Germinal center (tissue), 1 donor: ENCODE data around the gene TTYH2.
"Not testable (repeated sequence)": the region's sequence is repeated elsewhere in the genome, so short reads cannot be mapped to it uniquely, and the experiment has no call there.

Experiments
- DNase-seq: peaks from one replicate; pipeline ENCODE4 v3.0.0; 2012; ENCODE audit warnings: mixed read lengths, low spot score

The TTYH2 gene

DNA sequence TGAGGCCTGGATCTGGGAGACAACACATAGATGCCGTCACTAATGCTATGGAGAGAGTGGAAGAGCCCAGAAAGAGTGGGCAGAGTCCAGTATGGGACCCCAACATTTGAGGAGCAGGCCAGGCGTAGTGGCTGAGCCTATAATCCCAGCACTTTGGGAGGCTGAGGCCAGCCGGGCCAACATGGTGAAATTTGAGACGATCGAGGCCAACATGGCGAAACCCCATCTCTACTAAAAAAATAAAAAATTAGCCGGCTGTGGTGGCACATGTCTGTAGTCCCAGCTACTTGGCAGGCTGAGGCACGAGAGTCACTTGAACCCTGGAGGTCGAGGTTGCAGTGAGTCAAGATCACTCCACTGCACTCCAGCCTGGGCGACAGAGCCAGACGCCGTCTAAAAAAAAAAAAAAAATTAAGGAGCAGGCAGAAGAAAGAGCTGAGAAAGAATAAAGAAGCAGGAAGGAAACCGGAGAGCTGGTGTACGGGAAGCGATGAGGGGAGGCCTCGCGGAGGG lies 54.7 kb downstream of the TTYH2 start:
- DNase-seq: no peak

DNA sequence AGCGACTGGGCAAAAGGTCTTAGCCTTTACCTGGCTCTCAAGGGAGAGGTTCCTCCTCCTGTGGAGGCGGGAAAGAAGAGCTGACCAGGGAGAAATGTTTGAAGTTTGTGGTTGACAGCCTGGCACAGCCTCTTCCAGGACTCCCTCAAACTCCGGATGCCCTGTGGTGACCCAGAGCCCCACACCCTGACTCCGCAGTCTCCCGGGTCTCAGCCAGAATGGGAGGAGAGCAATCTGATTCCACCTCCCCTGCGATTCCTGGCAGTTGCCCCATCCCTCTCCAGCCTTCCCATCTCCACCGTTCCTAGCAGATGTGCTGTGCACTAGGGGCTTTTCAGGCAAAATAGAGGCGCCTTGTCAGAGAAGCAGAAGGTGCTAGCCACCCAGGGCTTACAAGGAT lies 55.2 kb downstream of the TTYH2 start:
- DNase-seq: no peak

DNA sequence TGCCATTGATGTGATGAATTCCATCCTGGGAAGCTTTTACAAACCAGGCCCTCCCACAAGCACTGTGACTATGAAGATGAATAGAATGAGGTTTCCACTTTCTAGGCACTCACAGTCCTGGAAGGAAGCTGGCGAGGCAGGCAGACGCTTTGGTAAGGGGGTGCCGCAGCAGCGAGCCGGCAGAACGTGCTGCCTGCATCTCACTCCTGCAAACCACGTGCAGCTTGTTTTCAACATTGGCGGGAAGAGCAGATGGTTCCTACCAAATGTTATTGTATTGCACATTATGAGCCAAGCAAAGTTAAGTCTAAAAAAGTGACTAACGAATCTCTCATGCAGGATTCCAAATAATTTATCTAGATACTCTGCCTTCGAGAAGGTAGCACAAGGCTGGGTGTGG lies 57.0 kb downstream of the TTYH2 start:
- no peak for DNase-seq

DNA sequence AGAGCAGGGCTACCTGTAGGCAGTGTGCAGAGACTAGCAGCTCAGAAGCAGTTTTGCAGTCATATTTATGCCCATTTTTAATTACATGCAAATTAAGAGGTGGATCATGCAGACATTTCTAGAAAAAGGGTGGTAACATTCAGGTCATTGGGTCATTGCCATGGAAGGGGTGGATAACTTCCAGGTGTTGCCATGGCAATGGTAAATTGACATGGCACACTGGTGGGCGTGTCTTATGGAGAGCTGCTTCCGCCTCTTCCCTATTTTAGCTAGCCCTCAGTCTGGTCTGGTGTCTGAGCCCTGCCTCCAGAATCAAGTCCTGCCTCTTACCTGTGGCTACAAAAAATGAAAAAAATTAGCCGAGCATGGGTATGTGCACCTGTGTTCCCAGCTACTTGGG lies 57.9 kb downstream of the TTYH2 start:
- no peak for DNase-seq

DNA sequence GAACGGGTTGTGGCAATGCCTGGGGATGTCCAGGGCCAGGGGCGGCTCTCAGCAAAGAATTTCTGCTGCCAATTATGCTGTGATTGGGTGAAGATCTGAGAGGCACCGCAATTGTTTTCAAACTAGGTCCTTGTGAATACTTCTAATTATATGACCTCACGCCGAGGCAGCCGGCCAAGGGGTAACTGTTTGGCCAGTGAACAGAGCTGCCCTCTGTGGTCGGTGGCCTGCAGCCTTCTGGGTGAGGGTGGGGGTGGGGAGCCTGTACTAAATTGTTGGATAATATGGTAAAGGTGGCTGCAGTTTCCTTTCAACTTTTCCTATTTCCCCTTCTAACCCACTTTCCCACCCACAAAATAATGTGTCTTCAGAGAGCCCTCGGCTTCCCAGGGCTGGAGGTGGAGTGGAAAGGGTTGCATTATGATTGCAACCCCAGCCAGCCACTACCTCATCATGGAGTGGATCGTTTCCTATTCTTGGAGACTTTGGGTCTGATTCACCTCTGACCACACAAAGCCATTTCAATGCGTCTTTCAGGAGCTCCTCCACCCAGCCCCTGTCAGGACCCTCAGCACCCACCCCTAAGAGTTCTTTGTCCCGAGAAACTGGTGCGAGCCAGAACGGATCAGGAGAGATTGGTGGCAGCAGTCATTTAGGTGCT lies 58.7 kb downstream of the TTYH2 start:
- no peak for DNase-seq

DNA sequence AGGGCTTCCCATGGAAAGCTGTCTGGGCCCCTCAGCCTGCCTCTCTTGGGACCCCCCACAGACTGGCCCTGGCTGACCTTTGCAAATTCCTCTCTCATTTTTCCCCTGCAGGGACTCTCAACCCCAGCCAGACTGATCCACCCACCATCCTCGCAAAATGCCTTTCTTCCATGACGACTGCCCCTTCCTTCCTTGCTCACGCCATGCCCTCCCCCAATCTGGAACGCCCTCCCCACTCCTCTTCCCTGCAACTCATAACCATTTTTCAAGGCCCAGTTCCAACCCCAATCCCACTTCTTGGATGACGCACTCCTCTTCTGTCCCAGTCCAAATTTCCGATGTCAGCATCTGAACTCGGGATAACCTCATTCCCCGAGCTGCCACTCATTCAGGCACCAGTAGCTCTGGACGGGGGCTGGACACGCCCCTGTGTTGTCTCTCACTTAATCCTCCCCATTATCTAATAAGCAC lies 59.4 kb downstream of the TTYH2 start:
- DNase-seq: no peak

DNA sequence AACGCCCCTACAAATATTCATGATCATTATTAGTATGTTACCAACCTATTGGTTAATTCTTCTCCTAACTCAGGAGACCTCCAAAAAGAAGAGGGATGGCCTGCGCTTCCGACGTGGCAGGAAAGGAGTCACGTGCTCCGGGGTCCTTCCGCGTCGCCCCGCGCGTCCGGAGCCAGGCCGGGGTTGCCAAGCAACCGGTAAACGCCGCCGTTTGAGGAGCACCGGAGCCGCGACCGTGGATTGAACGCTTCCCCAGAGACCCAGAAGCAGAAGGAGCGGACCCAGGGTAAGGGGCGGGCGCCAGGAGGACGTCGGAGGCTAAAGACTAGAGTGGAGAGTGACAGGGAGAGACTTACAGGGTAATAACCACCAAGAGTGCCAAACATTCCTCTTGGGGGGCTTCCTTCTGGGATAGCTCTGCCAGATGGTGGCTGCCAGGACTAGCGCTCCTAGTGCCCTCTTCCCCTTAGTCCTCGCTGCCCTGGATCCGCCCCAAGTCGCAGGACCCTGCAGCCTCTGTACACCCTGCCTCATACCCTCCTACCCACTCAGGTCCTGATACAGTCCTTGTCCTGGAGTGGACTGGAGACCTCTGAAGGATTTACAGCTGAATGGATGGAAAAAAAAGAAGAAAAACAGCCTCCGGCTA lies 60.8 kb downstream of the TTYH2 start, which contains the start of gene DNAI2:
Gene DNAI2 (plus strand): TSS at position 175 of the 649 bp plus-strand sequence. CDS start 7,584 bp downstream, outside the sequence.
- DNase-seq: no peak

DNA sequence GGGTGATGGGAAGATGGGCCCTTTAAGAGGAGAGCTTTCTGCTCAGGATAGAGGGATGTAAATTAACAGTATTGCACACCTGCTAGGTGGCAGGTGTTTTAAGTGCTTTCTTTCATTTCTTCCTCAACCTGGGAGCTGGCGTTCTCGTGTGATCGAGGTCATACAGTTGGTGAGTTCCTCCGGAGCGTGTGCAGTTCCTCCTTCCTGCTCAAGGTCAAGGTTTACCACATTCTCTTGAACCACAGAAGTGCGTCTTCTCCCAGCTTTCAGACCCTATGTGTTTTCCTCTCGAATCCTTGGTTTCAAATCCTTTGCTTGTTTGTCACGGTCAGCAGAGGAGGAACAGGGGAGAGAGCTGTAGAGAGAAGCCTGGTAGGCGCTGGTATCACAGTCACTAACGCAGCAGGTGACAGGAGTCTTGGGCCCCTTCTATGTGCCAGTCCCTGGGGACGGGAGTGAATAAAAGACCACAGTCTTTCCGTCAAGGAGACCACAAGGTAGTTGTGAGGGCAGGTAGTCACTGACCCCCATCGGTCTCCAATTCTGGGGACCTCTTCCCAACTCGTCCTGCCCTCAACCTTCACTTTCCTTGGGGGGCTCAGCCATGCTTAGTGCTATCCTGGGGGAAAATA lies 61.5 kb downstream of the TTYH2 start:
- DNase-seq: no peak

DNA sequence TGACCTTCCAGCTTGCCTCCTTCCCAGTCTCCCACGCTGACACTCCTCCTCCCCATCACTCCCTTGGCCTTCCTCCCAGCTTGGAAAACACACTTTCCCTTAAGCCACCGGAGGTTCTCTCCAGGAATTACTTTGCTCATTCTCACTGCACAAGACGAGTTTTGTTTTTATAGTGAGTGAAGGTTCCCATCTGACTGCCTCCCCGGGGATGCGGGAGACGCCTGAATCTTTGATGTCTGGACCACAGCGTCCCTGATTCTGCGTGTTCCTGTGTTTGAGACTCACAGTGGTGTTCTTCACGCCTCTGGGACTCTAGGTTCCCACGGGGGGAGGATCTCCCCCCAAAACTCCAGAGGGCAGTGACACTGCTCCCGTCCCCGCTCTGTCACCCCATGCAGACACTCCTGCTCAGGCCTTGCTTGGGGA lies 62.7 kb downstream of the TTYH2 start:
- no peak for DNase-seq

DNA sequence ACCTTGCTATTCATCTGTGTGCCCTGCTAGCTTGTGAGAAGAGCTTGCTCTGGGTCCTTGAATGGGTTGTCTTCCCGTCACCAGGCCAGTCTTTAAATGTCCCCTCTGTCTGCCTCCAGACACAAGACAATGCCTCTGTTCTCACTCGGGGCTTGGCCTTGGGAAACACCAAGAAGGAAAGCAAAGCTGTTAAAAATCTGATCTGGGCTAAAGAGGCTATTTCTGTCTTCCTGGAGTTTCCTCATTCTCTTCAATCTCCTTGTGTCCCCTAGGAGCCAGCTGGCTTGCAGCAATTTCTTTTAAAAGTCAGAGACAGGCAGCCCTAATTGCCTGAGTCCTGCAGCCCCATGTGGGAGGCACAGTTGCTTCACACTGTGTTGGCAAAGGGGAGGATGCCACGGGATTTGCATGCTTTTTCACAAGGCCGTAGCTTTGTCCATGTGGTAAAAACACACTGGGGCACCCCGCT lies 63.2 kb downstream of the TTYH2 start:
- no peak for DNase-seq

DNA sequence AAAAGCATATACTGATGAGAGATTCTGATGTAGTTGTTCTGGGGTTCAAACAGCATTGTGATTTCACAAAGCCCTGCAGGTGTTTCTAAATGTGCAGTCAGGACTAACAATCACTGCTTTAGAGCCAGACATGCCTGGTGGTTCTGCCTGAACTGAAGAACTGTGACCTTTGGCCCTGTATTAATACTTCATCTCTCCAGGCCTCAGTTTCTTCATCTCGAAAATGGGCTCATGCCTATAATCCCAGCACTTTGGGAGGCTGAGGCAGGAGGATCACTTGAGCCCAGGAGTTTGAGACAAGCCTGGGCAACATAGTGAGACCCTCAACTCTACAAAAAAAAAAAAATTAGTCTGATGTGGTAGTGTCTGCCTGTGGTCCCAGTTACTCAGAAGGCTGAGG lies 64.6 kb downstream of the TTYH2 start:
- no peak for DNase-seq

DNA sequence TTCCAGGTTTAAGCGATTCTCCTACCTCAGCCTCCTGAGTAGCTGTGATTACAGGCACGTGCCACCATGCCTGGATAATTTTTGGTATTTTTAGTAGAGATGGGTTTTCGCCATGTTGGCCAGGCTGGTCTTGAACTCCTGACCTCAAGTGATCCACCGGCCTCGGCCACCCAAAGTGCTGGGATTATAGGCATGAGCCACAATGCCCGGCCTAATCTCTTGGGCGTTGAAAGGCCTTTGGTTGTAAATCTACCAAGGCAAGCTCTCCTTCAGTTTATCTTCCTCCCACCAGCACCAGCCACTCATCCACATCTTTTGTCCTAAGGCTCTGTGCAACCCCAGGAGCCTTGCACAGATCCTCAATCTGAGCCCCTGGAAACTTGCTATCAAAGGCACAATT lies 66.2 kb downstream of the TTYH2 start:
- DNase-seq: not testable (repeated sequence)

DNA sequence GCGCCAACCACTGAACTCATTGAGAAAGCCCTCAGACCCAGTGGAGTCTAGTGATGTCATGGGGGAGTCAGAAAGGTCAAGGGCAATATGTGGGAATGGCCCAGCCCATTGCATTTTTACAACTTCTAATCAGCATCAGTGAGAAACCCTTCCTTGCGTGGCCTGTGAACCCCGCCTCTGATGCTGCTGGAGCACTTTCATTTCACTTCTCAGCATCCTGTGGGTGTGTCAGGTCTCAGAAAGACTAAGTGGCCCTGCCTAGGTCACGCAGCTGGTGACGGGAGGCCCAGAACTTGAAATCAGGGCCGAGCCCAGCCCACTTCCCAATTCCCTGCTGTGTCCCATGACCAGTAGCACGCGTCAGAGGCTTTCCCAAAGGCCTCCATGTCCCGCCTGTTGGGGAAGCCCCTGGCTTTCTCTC lies 66.7 kb downstream of the TTYH2 start:
- no peak for DNase-seq

DNA sequence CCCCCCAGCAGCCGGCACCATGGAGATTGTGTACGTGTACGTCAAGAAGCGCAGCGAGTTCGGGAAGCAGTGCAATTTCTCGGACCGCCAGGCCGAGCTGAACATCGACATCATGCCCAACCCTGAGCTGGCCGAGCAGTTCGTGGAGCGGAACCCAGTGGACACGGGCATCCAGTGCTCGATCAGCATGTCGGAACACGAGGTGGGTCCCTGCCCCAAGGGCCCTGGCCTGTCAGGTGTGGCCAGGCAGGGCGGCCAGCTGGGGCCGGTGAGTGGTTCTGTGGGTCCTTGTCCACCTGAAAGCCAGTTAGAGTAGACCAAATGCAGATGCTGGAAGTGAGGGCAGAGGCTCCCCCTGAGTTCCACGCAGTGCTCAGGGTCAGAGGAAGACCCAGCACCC lies 68.4 kb downstream of the TTYH2 start:
- DNase-seq: no peak

DNA sequence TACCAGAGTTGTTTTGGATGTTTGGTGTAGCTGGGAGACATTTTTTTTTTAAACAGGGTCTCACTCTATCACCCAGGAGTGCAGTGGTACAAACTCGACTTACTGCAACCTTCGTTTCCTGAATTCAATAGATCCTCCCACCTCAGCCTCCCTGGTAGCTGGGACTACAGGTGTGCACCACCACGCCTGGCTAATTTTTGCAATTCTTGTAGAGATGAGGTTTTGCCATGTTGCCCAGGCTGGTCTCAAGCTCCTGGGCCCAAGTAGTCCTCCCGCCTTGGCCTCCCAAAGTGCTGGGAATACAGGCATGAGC lies 68.9 kb downstream of the TTYH2 start:
- not testable (repeated sequence) for DNase-seq

DNA sequence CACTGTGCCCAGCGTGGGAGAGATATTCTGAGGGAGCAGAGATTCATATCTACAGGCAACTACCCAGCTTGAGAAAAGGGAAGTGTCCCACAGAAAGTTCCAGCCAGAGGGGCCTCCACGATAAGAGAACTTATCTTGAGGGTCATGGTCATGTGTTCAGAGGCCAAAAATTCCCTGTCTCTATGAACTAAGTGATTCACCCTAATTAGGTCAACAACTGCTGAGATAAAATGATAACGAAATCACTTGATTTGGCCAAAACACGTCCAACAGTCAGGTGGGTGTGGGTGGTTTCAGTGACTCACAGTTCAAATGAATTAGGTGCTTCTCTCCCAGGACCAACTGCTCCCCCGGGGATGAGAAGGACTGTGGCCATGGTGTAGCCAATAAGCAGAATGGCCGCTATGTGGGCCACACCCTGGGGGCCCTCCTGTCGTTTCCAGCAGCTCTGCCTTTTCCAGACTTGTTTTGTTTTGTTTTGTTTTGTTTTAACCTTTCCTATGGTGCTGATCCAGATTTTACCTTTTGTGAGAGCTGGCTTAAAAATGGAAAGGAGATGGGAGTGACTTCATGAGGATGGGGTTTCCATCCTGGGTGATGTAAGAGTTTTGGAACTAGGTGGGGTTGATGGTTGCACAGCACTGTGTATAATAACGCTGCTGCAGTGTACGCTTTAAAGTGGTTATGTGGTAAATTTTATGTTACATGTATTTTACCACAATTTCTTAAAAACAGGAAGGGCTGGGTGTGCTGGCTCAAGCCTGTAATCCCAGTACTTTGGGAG lies 69.4 kb downstream of the TTYH2 start:
- DNase-seq: no peak

DNA sequence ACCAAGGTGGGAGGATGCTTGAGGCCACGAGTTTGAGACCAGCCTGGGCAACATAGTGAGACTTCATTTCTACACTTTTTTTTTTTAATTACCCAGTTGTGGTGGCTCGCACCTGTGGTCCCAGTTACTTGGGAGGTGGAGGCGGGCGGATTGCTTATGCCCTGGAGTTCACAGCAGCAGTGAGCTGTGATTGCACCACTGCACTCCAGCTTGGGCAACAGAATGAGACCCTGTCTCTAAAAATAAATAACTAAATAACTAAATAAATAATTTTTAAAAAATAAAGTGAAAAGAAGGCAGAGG lies 70.0 kb downstream of the TTYH2 start:
- no peak for DNase-seq

DNA sequence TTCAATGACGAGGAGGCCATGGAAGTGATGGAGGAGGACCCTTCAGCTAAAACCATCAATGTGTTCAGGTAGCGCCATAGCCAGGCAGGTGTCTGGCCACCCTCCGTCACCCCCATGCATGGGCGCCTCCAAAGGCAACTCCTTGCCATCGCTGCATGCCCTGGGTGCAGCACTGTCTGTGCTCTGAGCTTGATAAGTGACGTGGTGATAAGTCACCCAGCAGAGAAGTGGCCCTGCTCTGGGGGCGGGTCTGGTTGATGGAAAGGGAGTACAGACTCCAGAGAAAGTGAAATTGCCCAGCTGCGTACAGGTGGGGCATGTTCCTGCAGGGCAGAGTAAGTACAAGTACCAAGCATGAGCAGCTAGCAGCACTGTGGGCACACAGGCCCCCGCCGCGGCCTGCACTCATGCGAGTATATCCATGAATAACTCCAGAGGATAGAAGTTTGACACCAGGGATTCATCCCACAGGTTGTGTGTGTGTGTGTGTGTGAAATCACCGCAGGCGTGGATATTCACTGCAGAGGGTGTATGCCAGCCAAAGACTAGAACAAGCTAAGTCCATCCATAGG lies 73.7 kb downstream of the TTYH2 start:
- no peak for DNase-seq

DNA sequence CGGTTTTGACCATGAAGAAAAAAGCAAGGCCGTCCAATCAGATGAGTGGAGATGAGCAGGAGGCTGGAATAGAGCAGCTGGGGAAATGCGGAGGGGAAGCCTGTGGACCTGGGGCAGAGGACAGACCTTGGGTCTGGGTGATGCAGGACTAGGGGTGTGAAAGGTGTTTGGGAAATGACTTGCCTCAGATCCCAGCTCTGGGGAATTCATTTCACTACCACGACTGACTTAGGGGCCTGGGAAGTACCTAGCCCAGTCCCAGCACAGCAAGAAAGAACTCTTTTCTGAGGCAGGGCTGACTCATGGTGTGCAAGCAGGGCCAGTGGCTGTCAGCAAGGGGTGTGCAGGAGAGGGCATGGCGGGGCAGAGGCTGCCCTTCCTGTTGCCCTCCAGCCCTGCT lies 75.4 kb downstream of the TTYH2 start:
- no peak for DNase-seq

DNA sequence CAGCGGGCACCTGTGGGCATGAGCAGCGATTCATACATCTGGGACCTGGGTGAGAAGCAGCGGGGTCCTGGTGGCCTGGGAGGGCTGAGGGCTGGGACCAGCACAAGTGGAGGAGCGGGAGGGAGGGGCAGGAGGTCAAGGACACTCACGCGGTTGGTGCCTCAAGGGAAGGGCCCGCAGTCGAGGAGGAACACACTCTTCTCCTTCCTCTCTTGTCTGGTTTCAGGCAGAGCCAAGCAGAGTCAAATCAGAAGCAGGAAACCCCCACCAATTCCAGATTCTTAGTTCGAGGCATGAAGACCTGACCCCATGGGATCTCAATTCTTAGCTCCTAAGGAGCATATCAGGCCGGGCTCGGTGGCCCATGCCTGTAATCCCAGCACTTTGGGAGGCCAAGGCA lies 76.3 kb downstream of the TTYH2 start:
- no peak for DNase-seq

DNA sequence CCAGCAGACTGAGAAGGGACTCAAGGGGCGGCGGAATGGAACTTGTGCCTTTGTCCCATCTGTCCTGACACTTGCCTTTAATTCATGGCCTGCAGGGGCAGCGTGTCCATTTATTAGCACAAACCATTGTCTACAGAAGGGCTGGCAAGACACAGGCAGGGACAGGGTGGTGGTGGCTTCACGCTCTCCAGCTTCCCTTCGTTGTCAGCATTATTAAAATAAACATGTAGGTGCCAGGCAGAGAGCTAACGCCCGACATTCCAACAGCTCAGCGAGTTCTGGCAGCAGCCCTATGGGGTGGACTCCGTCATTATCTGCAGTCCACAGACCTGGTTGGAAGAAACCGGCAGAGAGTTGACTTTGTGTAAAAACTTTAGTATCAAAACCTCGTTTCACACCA lies 77.0 kb downstream of the TTYH2 start:
- DNase-seq: no peak

DNA sequence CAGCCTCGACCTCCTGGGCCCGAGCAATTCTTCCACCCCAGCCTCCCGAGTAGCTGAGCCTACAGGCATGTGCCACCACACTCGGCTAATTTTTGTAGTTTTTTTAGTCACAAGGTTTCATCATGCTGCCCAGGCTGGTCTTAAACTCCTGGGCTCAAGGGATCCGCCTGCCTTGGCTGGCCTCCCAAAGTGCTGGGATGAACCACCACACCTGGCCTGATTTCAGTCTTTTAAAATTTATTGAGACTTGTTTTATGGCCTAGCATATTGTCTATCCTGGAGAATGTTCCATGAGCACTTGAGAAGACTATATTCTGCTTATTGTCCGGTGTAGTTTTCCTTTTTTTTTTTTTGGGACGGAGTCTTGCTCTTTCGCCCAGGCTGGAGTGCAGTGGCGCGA lies 79.1 kb downstream of the TTYH2 start:
- DNase-seq: no peak
